Pancreas (tissue), 10 donors: Measurements from ENCODE around the gene TFPT. TPM values are rescaled to one million over a fixed set of nuclear protein-coding genes. Genes with fewer than 3 reads are reported as not detected.
A peak's percentile ranks its signal among the peaks of the same experiment; 100 is the strongest.

Experiments used
- ATAC-seq, 4 donors: fragments of 200-7000 bp; cut with Tn5 transposase; one replicate each; pipeline versions ENCODE4 v1.8.0 to v1.9.1; 2020; ENCODE audit warnings: mild to moderate bottlenecking in 4 of 4, moderate library complexity in 4 of 4
- DNase-seq, 6 donors: peaks; one replicate each; pipeline ENCODE4 v3.0.0-alpha.2; 2020
- FAIRE-seq: peaks from 2 replicates; lab custom pipeline; 2012; peaks lifted over from hg19 to GRCh38; lab: Jason Lieb, UNC
- H3K27ac ChIP-seq, 4 donors: fragments of 200-600 bp; sonication (generic); 1 replicate in 3 of 4; 2 replicates in 1 of 4; pipeline versions ENCODE4 v1.5.0 to v1.8.0; 2020
- H3K27me3 ChIP-seq, 4 donors: fragments of 200-600 bp; one replicate each; pipeline ENCODE4 v1.8.0; 2021
- H3K36me3 ChIP-seq, 3 donors: fragments of 200-600 bp; sonication (generic) in 1 of 3; one replicate each; pipeline versions ENCODE4 v1.5.0 to v1.8.0; 2020 to 2021
- H3K4me1 ChIP-seq, 3 donors: fragments of 200-600 bp; one replicate each; pipeline ENCODE4 v1.8.0; 2021
- H3K4me3 ChIP-seq, 4 donors: fragments of 200-600 bp; sonication (generic) in 2 of 4; one replicate each; pipeline versions ENCODE4 v1.5.0 to v1.8.0; 2020 to 2021
- H3K9me3 ChIP-seq, 4 donors: fragments of 200-600 bp; one replicate each; pipeline ENCODE4 v1.8.0; 2021
- CTCF ChIP-seq, 4 donors: fragments of 200-600 bp; sonication (generic) in 3 of 4; IDR thresholded peaks; one replicate each; pipeline versions ENCODE4 v1.5.0 to v1.8.0; 2021; ENCODE audit warnings: antibody characterized with exemption in 4 of 4
- WGBS, 2 donors: extraction: QIAGEN DNeasy Blood & Tissue Kit; methylation state at CpG; one replicate each; pipeline ENCODE4 v1.1.7; 2013; 5-methylcytosine and 5-hydroxymethylcytosine counted together
- intact Hi-C, 3 donors: fragments of 100-400 bp; cut with DNase I; formaldehyde crosslinking; loops; one replicate each; pipeline versions ENCODE4 v1.11.1 to v1.14.2; 2022
- polyA plus RNA-seq, 2 donors: library from polyadenylated mRNA; stranded (reverse); fragments of 200-250 nt; gene quantifications; one replicate each; pipeline ENCODE4 v1.2.3, GENCODE V29; 2013
- total RNA-seq, 6 donors: library from RNA; stranded (reverse); fragmentation: NEBNext Ultra II Directional in 4 of 6; extraction: Animal tissue kit (Norgen Biotek cat#: 25700) in 4 of 6; gene quantifications; one replicate each; pipeline versions ENCODE4 v1.2.1 to v1.2.4, GENCODE V29; 2021 to 2023
- donor health status: healthy with polysubstance abuse.
- donor health status: DM: no; HTN: no; CAD: no; lungs with moderate emphysema.
- donor health status: DM: no; HTN: no; CAD: no.
- donor health status: control.
- donor health status: control.
- donor health status: Bipolar disorder and iron deficiency.
- donor health status: DM: yes; HTN: yes; CAD: no.
- donor health status: DM: no; HTN: no; CAD: no.
- donor health status: DM: no; HTN: no; CAD: no.
- donor health status: DM: yes; HTN: yes; CAD: no.

Gene TFPT
- total and polyA plus RNA-seq, 8 donors = 3.8 to 16.6 (median 5.2) TPM

GRCh38 chr19:54158812-54159351, 43.4 kb upstream of the TFPT start:
- DNase-seq (peak in 1 of 6 donors; percentile 24), ATAC-seq (no peak), FAIRE-seq (no peak)
- Histone ChIP-seq H3K36me3 (peaks cover 7 to 38% (median 15%) of the 10 kb centered on the region in 3 donors), H3K9me3 (no peaks in the 10 kb centered on the region), H3K4me3 (peak overlapping the region; percentile 59 to 90 (median 70)), H3K27me3 (no peaks in the 10 kb centered on the region), H3K4me1 (peaks cover 9 to 23% (median 14%) of the 10 kb centered on the region in 3 donors), H3K27ac (peak overlapping the region; percentile 91 to 95 (median 93))
- intact Hi-C loops = no loop called here
- no peak for TF ChIP-seq CTCF (IDR thresholded peaks at IDR 0.05)
- WGBS, 2 donors = 8% methylated on average over 19 of the region's 19 CpGs

- no peak for TF ChIP-seq CTCF (IDR thresholded peaks at IDR 0.05)
- Histone ChIP-seq H3K27ac (no peak overlapping the region), H3K9me3 (no peaks in the 10 kb centered on the region), H3K36me3 (peaks cover 8 to 57% (median 23%) of the 10 kb centered on the region in 3 donors), H3K4me1 (peaks cover 4 to 15% (median 14%) of the 10 kb centered on the region in 3 donors), H3K4me3 (no peak overlapping the region), H3K27me3 (no peaks in the 10 kb centered on the region)
- ATAC-seq = no peak
- FAIRE-seq = no peak
- intact Hi-C loops = no loop called here
- no peak for DNase-seq
- 82 to 83% methylated on average over 3 of the region's 3 CpGs for WGBS, 2 donors
These were observed 41.5 kb upstream of the TFPT start for GRCh38 chr19:54156953-54157352.

GRCh38 chr19:54156490-54156889, 41.0 kb upstream of the TFPT start:
- 75 to 79% methylated on average over 11 of the region's 11 CpGs for WGBS, 2 donors
- peaks cover 8 to 62% (median 28%) of the 10 kb centered on the region in 3 donors for H3K36me3 ChIP-seq
- H3K27ac ChIP-seq = no peak overlapping the region
- no peak for TF ChIP-seq CTCF (IDR thresholded peaks at IDR 0.05)
- intact Hi-C loops = no loop called here
- DNase-seq (no peak), FAIRE-seq (no peak), ATAC-seq (no peak)
- no peaks in the 10 kb centered on the region for H3K27me3 ChIP-seq
- H3K9me3 ChIP-seq = no peaks in the 10 kb centered on the region
- H3K4me1 ChIP-seq = peaks cover 4 to 15% (median 14%) of the 10 kb centered on the region in 3 donors
- no peak overlapping the region for H3K4me3 ChIP-seq

GRCh38 chr19:54155694-54156093, 40.2 kb upstream of the TFPT start:
- Histone ChIP-seq H3K4me1 (peaks cover 3 to 10% (median 9%) of the 10 kb centered on the region in 3 donors), H3K9me3 (no peaks in the 10 kb centered on the region), H3K27ac (no peak overlapping the region), H3K36me3 (peaks cover 8 to 68% (median 28%) of the 10 kb centered on the region in 3 donors), H3K27me3 (no peaks in the 10 kb centered on the region), H3K4me3 (no peak overlapping the region)
- TF ChIP-seq CTCF (IDR thresholded peaks at IDR 0.05) = no peak
- ATAC-seq = no peak
- 71 to 75% methylated on average over 19 of the region's 19 CpGs for WGBS, 2 donors
- intact Hi-C loops = no loop called here
- no peak for FAIRE-seq
- DNase-seq = peak in 1 of 6 donors; percentile 57

- no peak for TF ChIP-seq CTCF (IDR thresholded peaks at IDR 0.05)
- Histone ChIP-seq H3K36me3 (peaks cover 8 to 68% (median 29%) of the 10 kb centered on the region in 3 donors), H3K9me3 (no peaks in the 10 kb centered on the region), H3K4me3 (no peak overlapping the region), H3K4me1 (peaks cover 0 to 4% (median 4%) of the 10 kb centered on the region in 3 donors), H3K27ac (no peak overlapping the region), H3K27me3 (no peaks in the 10 kb centered on the region)
- ATAC-seq = no peak
- DNase-seq = no peak
- no peak for FAIRE-seq
- intact Hi-C loops = no loop called here
- 77 to 81% methylated on average over 18 of the region's 18 CpGs for WGBS, 2 donors
These were observed 39.3 kb upstream of the TFPT start for GRCh38 chr19:54154603-54155345.
